Neural cell (in vitro differentiated cells): ENCODE results near the gene GNG12. TPM values are rescaled to one million over a fixed set of nuclear protein-coding genes. Genes with fewer than 3 reads are reported as not detected.

Experiments
- H2AFZ ChIP-seq: fragments of 200-600, 300-800 bp; sonication (generic), shearing (Covaris generic); 2 replicates; pipeline ENCODE4 v1.6.0; 2014; ENCODE audit warnings: low read depth, mild to moderate bottlenecking, antibody characterized with exemption, low read length, moderate library complexity
- H3F3A ChIP-seq: fragments of 200-600 bp; shearing (Covaris generic); 2 replicates; pipeline ENCODE4 v1.6.1; 2016; ENCODE audit warnings: mild to moderate bottlenecking, moderate library complexity, mixed read lengths, antibody characterized with exemption, low read length; ENCODE audit not compliant: insufficient read depth, poor library complexity, severe bottlenecking
- H3K27ac ChIP-seq: fragments of 200-600, 300-800 bp; sonication (generic), shearing (Covaris generic); 2 replicates; pipeline ENCODE4 v1.5.1; 2014; ENCODE audit warnings: mild to moderate bottlenecking, low read length, moderate library complexity
- H3K27me3 ChIP-seq: fragments of 300-800, 200-600 bp; sonication (generic), shearing (Covaris generic); 2 replicates; pipeline ENCODE4 v1.6.0; 2014; ENCODE audit warnings: mild to moderate bottlenecking, low read depth, low read length, moderate library complexity; ENCODE audit not compliant: insufficient read depth
- H3K36me3 ChIP-seq: fragments of 300-800, 200-600 bp; sonication (generic), shearing (Covaris generic); 2 replicates; pipeline ENCODE4 v1.5.1; 2014; ENCODE audit warnings: mild to moderate bottlenecking, antibody characterized with exemption, low read length, moderate library complexity; ENCODE audit not compliant: insufficient read depth
- H3K4me2 ChIP-seq: fragments of 300-800, 200-600 bp; sonication (generic), shearing (Covaris generic); 2 replicates; pipeline ENCODE4 v1.6.0; 2014; ENCODE audit warnings: mild to moderate bottlenecking, low read length
- H3K4me3 ChIP-seq: fragments of 300-800, 200-600 bp; sonication (generic), shearing (Covaris generic); 2 replicates; pipeline ENCODE4 v1.5.1; 2014; ENCODE audit warnings: mild to moderate bottlenecking, low read length, moderate library complexity
- H3K79me2 ChIP-seq: fragments of 200-600 bp; shearing (Covaris generic); replicated peaks from 2 replicates; pipeline ENCODE4 v1.6.0; 2014; ENCODE audit warnings: mild to moderate bottlenecking, low read length, moderate library complexity; ENCODE audit not compliant: insufficient read depth
- H3K9ac ChIP-seq: fragments of 300-800, 200-600 bp; sonication (generic), shearing (Covaris generic); 2 replicates; pipeline ENCODE4 v1.6.1; 2016; ENCODE audit warnings: mild to moderate bottlenecking, low read length, mixed read lengths
- H3K9me2 ChIP-seq: fragments of 200-600 bp; shearing (Covaris generic); 2 replicates; pipeline ENCODE4 v1.6.1; 2016; ENCODE audit warnings: mild to moderate bottlenecking, low read length, mixed read lengths; ENCODE audit not compliant: insufficient read depth
- H3K9me3 ChIP-seq: fragments of 200-600, 300-800 bp; sonication (generic), shearing (Covaris generic); 2 replicates; pipeline ENCODE4 v1.6.1; 2016; ENCODE audit warnings: mild to moderate bottlenecking, mixed run types, low read length, moderate library complexity, mixed read lengths
- H4K20me1 ChIP-seq: fragments of 200-600 bp; shearing (Covaris generic); 2 replicates; pipeline ENCODE4 v1.6.1; 2016; ENCODE audit warnings: mild to moderate bottlenecking, mixed run types; ENCODE audit not compliant: insufficient read depth
- EP300 ChIP-seq: fragments of 450-650 bp; conservative IDR thresholded peaks from 2 replicates; pipeline ENCODE4 v1.6.1; 2014; ENCODE audit warnings: antibody characterized with exemption, mild to moderate bottlenecking, moderate library complexity; ENCODE audit not compliant: poor library complexity, severe bottlenecking
- EZH2 ChIP-seq: fragments of 200-600, 300-800 bp; shearing (Covaris generic), sonication (generic); IDR thresholded peaks from 2 replicates; pipeline ENCODE4 v1.6.1; 2014; ENCODE audit warnings: antibody characterized with exemption, low read length, borderline replicate concordance, mild to moderate bottlenecking; ENCODE audit not compliant: insufficient read depth, poor library complexity, severe bottlenecking
- MXI1 ChIP-seq: fragments of 450-650 bp; conservative IDR thresholded peaks from 2 replicates; pipeline ENCODE4 v1.6.1; 2014; ENCODE audit warnings: antibody characterized with exemption, mild to moderate bottlenecking; ENCODE audit not compliant: poor library complexity, severe bottlenecking
- POLR2AphosphoS5 ChIP-seq: IDR thresholded peaks from 2 replicates; pipeline ENCODE4 v1.6.1; 2012
- RAD21 ChIP-seq: fragments of 450-650 bp; conservative IDR thresholded peaks from 2 replicates; pipeline ENCODE4 v1.6.1; 2014; ENCODE audit warnings: antibody characterized with exemption, mild to moderate bottlenecking, moderate library complexity
- REST ChIP-seq: IDR thresholded peaks from 2 replicates; pipeline ENCODE4 v1.6.1; 2012; ENCODE audit warnings: borderline replicate concordance
- SMC3 ChIP-seq: fragments of 450-650 bp; conservative IDR thresholded peaks from 2 replicates; pipeline ENCODE4 v1.6.1; 2014; ENCODE audit warnings: antibody characterized with exemption, mild to moderate bottlenecking, moderate library complexity; ENCODE audit not compliant: poor library complexity
- TAF1 ChIP-seq: IDR thresholded peaks from 2 replicates; pipeline ENCODE4 v1.6.1; 2012; ENCODE audit warnings: low read depth
- polyA plus RNA-seq: library from polyadenylated mRNA; depleted of rRNA; stranded (reverse); fragments of >200 nt; gene quantifications from 2 replicates; pipeline ENCODE4 v1.2.3, GENCODE V29; 2014
- TF ChIP-seq, protein P1 (sequence below): fragments of 450-650 bp; IDR thresholded peaks from 2 replicates; pipeline ENCODE4 v1.5.1; 2014; ENCODE audit warnings: antibody characterized with exemption, mild to moderate bottlenecking, moderate library complexity; ENCODE audit not compliant: poor library complexity, severe bottlenecking

GNG12 gene
- polyA plus RNA-seq, 1 donor from 2014 or later, result 0.35 TPM

DNA sequence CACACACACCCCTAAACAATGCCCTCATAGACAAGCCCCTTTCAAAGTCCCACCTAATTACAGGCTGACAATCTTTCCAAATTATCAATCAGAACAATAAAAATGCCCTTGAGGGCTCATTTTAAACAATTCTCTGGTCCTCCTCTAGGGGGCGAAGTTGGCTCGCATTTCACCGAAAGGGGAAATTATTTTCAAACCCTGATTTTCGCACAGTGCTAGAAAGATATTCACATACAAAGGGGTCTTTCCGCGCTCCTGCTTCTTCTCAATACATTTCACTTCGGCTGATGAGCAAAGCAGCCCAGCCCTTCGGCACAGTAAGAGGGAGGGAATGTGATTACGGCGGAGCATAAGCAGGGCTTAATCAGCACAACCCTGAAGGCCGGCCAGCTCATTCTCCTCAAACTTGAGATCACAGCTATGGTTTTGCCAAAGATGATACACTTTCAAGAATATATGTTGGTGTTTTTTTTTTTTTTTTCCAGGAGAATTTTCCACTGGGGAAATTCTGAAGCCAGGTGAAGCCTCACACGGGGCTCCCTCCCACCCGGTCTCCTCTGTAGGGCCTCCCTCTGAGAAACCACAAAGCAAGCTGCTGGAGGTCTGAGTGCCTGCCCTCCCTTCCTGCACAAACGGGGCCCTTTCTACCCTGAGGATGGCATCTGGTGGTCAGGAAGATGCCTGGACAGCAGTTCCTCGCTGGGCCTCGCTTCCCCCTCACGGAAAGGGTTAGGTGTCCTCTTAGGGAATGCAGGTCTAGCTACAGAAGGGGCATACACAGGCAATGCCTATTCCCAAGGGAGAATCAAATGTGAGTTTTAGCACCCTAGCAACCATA is 66.9 kb downstream of the GNG12 start:
- Histone ChIP-seq H3K27ac (peak overlapping the region; percentile 73), H3K4me2 (peak overlapping the region; percentile 9), H3K9me2 (no peaks in the 10 kb centered on the region), H3F3A (no peaks in the 10 kb centered on the region), H3K9ac (peak overlapping the region; percentile 56), H3K9me3 (no peaks in the 10 kb centered on the region), H3K79me2 (no peaks in the 10 kb centered on the region), H2AFZ (peak overlapping the region; percentile 28), H3K4me3 (peak overlapping the region; percentile 39), H3K27me3 (no peaks in the 10 kb centered on the region), H3K36me3 (no peaks in the 10 kb centered on the region), H4K20me1 (no peaks in the 10 kb centered on the region)
- TF ChIP-seq EZH2, result no peak
- peak; percentile 92 for TF ChIP-seq RAD21
- TF ChIP-seq SMC3, result peak; percentile 91
- peak; percentile 12 for TF ChIP-seq EP300
- peak; percentile 35 for TF ChIP-seq TAF1
- TF ChIP-seq, protein P1, sequence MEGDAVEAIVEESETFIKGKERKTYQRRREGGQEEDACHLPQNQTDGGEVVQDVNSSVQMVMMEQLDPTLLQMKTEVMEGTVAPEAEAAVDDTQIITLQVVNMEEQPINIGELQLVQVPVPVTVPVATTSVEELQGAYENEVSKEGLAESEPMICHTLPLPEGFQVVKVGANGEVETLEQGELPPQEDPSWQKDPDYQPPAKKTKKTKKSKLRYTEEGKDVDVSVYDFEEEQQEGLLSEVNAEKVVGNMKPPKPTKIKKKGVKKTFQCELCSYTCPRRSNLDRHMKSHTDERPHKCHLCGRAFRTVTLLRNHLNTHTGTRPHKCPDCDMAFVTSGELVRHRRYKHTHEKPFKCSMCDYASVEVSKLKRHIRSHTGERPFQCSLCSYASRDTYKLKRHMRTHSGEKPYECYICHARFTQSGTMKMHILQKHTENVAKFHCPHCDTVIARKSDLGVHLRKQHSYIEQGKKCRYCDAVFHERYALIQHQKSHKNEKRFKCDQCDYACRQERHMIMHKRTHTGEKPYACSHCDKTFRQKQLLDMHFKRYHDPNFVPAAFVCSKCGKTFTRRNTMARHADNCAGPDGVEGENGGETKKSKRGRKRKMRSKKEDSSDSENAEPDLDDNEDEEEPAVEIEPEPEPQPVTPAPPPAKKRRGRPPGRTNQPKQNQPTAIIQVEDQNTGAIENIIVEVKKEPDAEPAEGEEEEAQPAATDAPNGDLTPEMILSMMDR, result peak; percentile 93
- TF ChIP-seq MXI1, result no peak
- peak; percentile 53 for TF ChIP-seq REST

GRCh38 chr1:67764633-67765032 is 68.6 kb downstream of the GNG12 start:
- Histone ChIP-seq H3K9me3 (no peaks in the 10 kb centered on the region), H3F3A (no peaks in the 10 kb centered on the region), H3K9me2 (no peaks in the 10 kb centered on the region), H3K9ac (no peak overlapping the region), H2AFZ (no peak overlapping the region), H3K27ac (no peak overlapping the region), H3K36me3 (no peaks in the 10 kb centered on the region), H3K4me3 (no peak overlapping the region), H4K20me1 (no peaks in the 10 kb centered on the region), H3K4me2 (no peak overlapping the region), H3K79me2 (no peaks in the 10 kb centered on the region), H3K27me3 (no peaks in the 10 kb centered on the region)
- TF ChIP-seq, protein P1, result no peak
- TF ChIP-seq EZH2 (no peak), EP300 (no peak), TAF1 (no peak), REST (no peak), SMC3 (no peak), RAD21 (no peak), MXI1 (no peak), POLR2AphosphoS5 (no peak)
